ENCODE measurements around the gene SNX30.

The SNX30 gene

DNA sequence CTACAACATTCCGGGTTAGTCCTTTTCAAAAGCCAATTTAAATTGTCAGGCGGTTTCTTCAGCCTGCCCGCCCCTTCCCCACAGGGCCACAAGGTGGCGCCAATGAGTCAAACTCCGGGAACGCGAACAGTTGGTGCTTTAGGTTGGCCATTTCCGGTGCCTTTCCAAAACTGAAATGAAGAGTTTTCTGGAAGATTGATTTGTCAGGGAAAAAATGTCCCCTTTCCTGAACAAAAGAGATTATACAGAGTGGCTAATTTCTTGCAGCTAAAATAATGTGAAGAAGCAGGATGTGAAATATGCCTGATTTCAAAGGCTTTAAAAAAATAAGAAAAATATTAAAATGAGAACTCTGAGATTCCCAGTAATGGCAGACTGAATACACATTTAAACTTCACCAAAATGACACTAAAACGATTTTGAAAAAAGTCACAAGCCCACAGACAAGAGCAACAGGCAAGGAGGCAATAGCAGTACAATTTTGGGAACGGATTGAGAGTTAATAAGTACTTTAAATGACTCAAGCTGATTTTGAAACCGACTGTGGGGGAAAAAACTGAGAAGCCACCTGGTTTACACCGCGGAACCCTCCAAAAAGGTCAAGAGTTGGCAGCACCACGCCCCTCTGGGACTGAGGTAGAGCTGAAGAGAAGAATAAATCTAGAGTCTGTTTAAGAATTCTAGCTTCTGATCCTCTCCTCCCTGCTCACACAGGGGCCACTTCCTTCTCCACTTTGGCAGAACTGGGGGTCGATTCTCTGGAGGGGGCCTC, 94.4 kb downstream of the SNX30 start:
- Histone ChIP-seq H3K36me3 (ENCODE audit: control insufficient read depth in 2 of 2, insufficient read depth in 1 of 2, low read length in 2 of 2) (peaks cover 0 to 22% of the 10 kb centered on the region in 2 experiments; a peak in 1 of 3 replicates), H3K27ac (ENCODE audit: extremely low read depth, low read depth, low read length) (no peak overlapping the region), H3K9me3 (ENCODE audit: control insufficient read depth, insufficient read depth, low read depth, low read length) (no peaks in the 10 kb centered on the region), H3K4me3 (ENCODE audit: low read depth, low read length) (no peak overlapping the region), H3K4me1 (ENCODE audit: control insufficient read depth, insufficient read depth, low read length) (no peaks in the 10 kb centered on the region)
- peak; percentile 69 for TF ChIP-seq ZNF335 (tag by site-specific recombination; conservative IDR thresholded peaks at IDR 0.05)
- TF ChIP-seq, protein P1, sequence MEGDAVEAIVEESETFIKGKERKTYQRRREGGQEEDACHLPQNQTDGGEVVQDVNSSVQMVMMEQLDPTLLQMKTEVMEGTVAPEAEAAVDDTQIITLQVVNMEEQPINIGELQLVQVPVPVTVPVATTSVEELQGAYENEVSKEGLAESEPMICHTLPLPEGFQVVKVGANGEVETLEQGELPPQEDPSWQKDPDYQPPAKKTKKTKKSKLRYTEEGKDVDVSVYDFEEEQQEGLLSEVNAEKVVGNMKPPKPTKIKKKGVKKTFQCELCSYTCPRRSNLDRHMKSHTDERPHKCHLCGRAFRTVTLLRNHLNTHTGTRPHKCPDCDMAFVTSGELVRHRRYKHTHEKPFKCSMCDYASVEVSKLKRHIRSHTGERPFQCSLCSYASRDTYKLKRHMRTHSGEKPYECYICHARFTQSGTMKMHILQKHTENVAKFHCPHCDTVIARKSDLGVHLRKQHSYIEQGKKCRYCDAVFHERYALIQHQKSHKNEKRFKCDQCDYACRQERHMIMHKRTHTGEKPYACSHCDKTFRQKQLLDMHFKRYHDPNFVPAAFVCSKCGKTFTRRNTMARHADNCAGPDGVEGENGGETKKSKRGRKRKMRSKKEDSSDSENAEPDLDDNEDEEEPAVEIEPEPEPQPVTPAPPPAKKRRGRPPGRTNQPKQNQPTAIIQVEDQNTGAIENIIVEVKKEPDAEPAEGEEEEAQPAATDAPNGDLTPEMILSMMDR (tag by site-specific recombination; IDR thresholded peaks at IDR 0.05), result 0 out of 2 replicates have a peak, but pooled peaks have one; percentile 16
- no peak for TF ChIP-seq GFI1B (tag by site-specific recombination; IDR thresholded peaks at IDR 0.05)
- TF ChIP-seq, protein P2, sequence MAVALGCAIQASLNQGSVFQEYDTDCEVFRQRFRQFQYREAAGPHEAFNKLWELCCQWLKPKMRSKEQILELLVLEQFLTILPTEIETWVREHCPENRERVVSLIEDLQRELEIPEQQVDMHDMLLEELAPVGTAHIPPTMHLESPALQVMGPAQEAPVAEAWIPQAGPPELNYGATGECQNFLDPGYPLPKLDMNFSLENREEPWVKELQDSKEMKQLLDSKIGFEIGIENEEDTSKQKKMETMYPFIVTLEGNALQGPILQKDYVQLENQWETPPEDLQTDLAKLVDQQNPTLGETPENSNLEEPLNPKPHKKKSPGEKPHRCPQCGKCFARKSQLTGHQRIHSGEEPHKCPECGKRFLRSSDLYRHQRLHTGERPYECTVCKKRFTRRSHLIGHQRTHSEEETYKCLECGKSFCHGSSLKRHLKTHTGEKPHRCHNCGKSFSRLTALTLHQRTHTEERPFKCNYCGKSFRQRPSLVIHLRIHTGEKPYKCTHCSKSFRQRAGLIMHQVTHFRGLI (tag by site-specific recombination; IDR thresholded peaks at IDR 0.05), result peak; percentile 78
- peak; percentile 39 for TF ChIP-seq ZNF654 (tag by site-specific recombination; IDR thresholded peaks at IDR 0.05; ENCODE audit: low read depth)
- TF ChIP-seq, protein P3, sequence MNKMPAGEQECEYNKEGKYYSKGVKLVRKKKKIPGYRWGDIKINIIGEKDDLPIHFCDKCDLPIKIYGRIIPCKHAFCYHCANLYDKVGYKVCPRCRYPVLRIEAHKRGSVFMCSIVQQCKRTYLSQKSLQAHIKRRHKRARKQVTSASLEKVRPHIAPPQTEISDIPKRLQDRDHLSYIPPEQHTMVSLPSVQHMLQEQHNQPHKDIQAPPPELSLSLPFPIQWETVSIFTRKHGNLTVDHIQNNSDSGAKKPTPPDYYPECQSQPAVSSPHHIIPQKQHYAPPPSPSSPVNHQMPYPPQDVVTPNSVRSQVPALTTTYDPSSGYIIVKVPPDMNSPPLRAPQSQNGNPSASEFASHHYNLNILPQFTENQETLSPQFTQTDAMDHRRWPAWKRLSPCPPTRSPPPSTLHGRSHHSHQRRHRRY (tag by site-specific recombination; IDR thresholded peaks at IDR 0.05), result no peak
- no peak for TF ChIP-seq ZNF837 (tag by site-specific recombination; IDR thresholded peaks at IDR 0.05)
- TF ChIP-seq GLI2 (tag by site-specific recombination; IDR thresholded peaks at IDR 0.05; ENCODE audit: borderline replicate concordance, low read depth), result no peak
- ChIA-PET POLR2A (no interaction called here), CTCF (interaction anchor here (0.6 to 5.8 kb wide), 15 partner anchors 10 to 731 kb away, joined by 3 to 56 read pairs (median 4); no protein-coding TSS in a partner anchor)

DNA sequence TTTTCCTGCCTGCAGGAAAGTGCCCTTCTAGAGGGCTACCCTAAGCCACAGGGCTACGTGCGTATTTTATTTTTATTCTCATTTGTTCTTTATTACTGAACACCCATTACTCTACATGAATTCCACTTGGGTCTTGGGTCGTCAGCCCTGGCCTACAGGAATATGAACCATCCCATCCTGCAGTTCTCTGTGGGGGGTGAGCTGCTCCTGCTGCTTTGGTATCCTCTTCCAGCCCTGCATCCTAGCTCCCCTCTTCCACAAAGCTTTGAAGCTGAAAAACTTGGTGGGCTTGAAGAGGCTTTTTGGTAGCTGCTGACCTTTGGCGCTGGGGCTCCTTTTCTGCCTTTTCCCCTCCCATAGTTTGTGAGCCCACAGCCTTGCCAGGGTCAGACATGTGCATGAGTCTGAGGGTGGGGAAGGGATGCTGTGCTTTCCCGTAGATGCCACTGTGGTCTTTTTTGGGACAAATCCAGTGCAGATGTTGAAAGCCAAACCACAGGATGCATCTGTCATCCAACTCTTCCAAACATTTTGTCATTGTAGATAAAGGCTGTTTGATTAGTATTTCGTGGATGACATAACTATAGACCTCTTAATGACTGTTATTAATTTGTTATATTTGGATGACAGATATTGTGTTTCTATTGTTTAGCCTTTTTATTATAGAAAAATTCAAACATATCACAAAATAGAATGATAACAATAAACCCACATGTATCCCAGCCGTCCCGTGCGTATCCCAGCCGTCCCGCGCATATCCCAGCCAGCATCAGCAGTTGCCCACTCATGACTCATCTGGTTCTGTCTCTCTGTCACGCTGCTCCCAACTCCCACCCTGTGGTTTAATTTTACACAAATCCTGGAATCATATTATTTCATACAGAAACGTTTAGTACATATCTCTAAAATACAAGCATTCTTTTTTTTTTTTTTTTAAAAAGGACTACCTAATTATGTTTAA, 96.2 kb downstream of the SNX30 start:
- H3K27ac ChIP-seq (ENCODE audit: extremely low read depth, low read depth, low read length), result no peak overlapping the region
- H3K9me3 ChIP-seq (ENCODE audit: control insufficient read depth, insufficient read depth, low read depth, low read length), result no peaks in the 10 kb centered on the region
- H3K4me3 ChIP-seq (ENCODE audit: low read depth, low read length), result no peak overlapping the region
- peaks cover 0 to 30% of the 10 kb centered on the region in 2 experiments; a peak in 1 of 3 replicates for H3K36me3 ChIP-seq (ENCODE audit: control insufficient read depth in 2 of 2, insufficient read depth in 1 of 2, low read length in 2 of 2)
- H3K4me1 ChIP-seq (ENCODE audit: control insufficient read depth, insufficient read depth, low read length), result no peaks in the 10 kb centered on the region
- ChIA-PET CTCF (interaction anchor here (0.6 to 5.8 kb wide), 4 partner anchors 10 to 226 kb away, joined by 3 to 56 read pairs (median 8); no protein-coding TSS in a partner anchor), POLR2A (no interaction called here)
- TF ChIP-seq OSR2 (tag by site-specific recombination; IDR thresholded peaks at IDR 0.05) (no peak), ZNF768 (tag by site-specific recombination; IDR thresholded peaks at IDR 0.05) (no peak), ZSCAN30 (tag by site-specific recombination; IDR thresholded peaks at IDR 0.05) (no peak), ZNF274 (IDR thresholded peaks at IDR 0.05; ENCODE audit: low read length) (no peak), ZNF274 (tag by site-specific recombination; IDR thresholded peaks at IDR 0.05; ENCODE audit: borderline replicate concordance) (no peak), ZNF473 (tag by site-specific recombination; IDR thresholded peaks at IDR 0.05) (no peak), ZNF48 (tag by site-specific recombination; IDR thresholded peaks at IDR 0.05) (no peak), ZNF266 (tag by site-specific recombination; IDR thresholded peaks at IDR 0.05; ENCODE audit: low read depth) (no peak), ZNF555 (tag by site-specific recombination; conservative IDR thresholded peaks at IDR 0.05) (no peak), ZSCAN23 (tag by site-specific recombination; IDR thresholded peaks at IDR 0.05) (no peak)
- TF ChIP-seq, protein P4, sequence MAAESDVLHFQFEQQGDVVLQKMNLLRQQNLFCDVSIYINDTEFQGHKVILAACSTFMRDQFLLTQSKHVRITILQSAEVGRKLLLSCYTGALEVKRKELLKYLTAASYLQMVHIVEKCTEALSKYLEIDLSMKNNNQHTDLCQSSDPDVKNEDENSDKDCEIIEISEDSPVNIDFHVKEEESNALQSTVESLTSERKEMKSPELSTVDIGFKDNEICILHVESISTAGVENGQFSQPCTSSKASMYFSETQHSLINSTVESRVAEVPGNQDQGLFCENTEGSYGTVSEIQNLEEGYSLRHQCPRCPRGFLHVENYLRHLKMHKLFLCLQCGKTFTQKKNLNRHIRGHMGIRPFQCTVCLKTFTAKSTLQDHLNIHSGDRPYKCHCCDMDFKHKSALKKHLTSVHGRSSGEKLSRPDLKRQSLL (tag by site-specific recombination; IDR thresholded peaks at IDR 0.05), result no peak
- TF ChIP-seq, protein P5, sequence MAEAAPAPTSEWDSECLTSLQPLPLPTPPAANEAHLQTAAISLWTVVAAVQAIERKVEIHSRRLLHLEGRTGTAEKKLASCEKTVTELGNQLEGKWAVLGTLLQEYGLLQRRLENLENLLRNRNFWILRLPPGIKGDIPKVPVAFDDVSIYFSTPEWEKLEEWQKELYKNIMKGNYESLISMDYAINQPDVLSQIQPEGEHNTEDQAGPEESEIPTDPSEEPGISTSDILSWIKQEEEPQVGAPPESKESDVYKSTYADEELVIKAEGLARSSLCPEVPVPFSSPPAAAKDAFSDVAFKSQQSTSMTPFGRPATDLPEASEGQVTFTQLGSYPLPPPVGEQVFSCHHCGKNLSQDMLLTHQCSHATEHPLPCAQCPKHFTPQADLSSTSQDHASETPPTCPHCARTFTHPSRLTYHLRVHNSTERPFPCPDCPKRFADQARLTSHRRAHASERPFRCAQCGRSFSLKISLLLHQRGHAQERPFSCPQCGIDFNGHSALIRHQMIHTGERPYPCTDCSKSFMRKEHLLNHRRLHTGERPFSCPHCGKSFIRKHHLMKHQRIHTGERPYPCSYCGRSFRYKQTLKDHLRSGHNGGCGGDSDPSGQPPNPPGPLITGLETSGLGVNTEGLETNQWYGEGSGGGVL (tag by site-specific recombination; IDR thresholded peaks at IDR 0.05), result no peak
- TF ChIP-seq, protein P6, sequence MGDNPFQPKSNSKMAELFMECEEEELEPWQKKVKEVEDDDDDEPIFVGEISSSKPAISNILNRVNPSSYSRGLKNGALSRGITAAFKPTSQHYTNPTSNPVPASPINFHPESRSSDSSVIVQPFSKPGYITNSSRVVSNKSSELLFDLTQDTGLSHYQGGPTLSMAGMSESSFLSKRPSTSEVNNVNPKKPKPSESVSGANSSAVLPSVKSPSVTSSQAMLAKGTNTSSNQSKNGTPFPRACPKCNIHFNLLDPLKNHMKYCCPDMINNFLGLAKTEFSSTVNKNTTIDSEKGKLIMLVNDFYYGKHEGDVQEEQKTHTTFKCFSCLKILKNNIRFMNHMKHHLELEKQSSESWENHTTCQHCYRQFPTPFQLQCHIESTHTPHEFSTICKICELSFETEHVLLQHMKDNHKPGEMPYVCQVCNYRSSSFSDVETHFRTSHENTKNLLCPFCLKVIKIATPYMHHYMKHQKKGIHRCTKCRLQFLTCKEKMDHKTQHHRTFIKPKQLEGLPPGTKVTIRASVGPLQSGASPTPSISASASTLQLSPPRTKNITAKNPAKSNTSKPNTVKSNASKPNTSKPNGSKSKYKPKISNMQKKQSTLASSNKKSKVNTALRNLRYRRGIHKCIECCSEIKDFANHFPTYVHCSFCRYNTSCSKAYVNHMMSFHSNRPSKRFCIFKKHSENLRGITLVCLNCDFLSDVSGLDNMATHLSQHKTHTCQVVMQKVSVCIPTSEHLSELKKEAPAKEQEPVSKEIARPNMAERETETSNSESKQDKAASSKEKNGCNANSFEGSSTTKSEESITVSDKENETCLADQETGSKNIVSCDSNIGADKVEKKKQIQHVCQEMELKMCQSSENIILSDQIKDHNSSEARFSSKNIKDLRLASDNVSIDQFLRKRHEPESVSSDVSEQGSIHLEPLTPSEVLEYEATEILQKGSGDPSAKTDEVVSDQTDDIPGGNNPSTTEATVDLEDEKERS (tag by site-specific recombination; IDR thresholded peaks at IDR 0.05), result no peak

Measured in HEK293 (cell line).